HG02938 (cell line): Measurements from ENCODE around the gene OCSTAMP.

ENCODE experiments used
- ATAC-seq: cut with Tn5 transposase; IDR thresholded peaks from one replicate; pipeline ENCODE4 v1.9.1; 2021; ENCODE audit warnings: mild to moderate bottlenecking, moderate library complexity; ENCODE audit not compliant: unreplicated experiment

Gene OCSTAMP

GRCh38 chr20:46573788-46574584 lies 23.5 kb upstream of the OCSTAMP start:
- no peak for ATAC-seq

- ATAC-seq: no peak
Observed at GRCh38 chr20:46573234-46573633, 22.8 kb upstream of the OCSTAMP start.

- ATAC-seq: no peak
Observed at GRCh38 chr20:46572790-46573189, 22.3 kb upstream of the OCSTAMP start.

GRCh38 chr20:46572153-46572552 lies 21.7 kb upstream of the OCSTAMP start:
- no peak for ATAC-seq

- ATAC-seq: no peak
Observed at GRCh38 chr20:46571418-46571817, 21.0 kb upstream of the OCSTAMP start.

GRCh38 chr20:46570956-46571355 lies 20.5 kb upstream of the OCSTAMP start:
- ATAC-seq: no peak

GRCh38 chr20:46569961-46570360 lies 19.5 kb upstream of the OCSTAMP start:
- no peak for ATAC-seq

GRCh38 chr20:46568570-46569129 lies 18.2 kb upstream of the OCSTAMP start:
- ATAC-seq: no peak

GRCh38 chr20:46566125-46566524 lies 15.7 kb upstream of the OCSTAMP start:
- ATAC-seq: no peak

GRCh38 chr20:46564241-46564957 lies 13.9 kb upstream of the OCSTAMP start:
- ATAC-seq: no peak

GRCh38 chr20:46563860-46564221 lies 13.4 kb upstream of the OCSTAMP start:
- no peak for ATAC-seq

- ATAC-seq: no peak
Observed at GRCh38 chr20:46563170-46563859, 12.9 kb upstream of the OCSTAMP start.

- peak; percentile 52 for ATAC-seq
Observed at GRCh38 chr20:46562373-46563169, 12.1 kb upstream of the OCSTAMP start.

- no peak for ATAC-seq
Observed at GRCh38 chr20:46562009-46562372, 11.5 kb upstream of the OCSTAMP start.

- ATAC-seq: no peak
Observed at GRCh38 chr20:46559685-46560440, 9.4 kb upstream of the OCSTAMP start.

GRCh38 chr20:46559001-46559400 lies 8.5 kb upstream of the OCSTAMP start:
- no peak for ATAC-seq

- no peak for ATAC-seq
Observed at GRCh38 chr20:46558511-46558959, 8.1 kb upstream of the OCSTAMP start.

GRCh38 chr20:46557231-46557956 lies 6.9 kb upstream of the OCSTAMP start:
- no peak for ATAC-seq

GRCh38 chr20:46555370-46555956 lies 5.0 kb upstream of the OCSTAMP start:
- ATAC-seq: no peak
